ENCODE data around the gene TSPAN3. TPM values are rescaled to one million over a fixed set of nuclear protein-coding genes. Genes with fewer than 3 reads are reported as not detected.

Gene TSPAN3
- polyA plus RNA-seq, 1 donor, result 464 TPM

DNA sequence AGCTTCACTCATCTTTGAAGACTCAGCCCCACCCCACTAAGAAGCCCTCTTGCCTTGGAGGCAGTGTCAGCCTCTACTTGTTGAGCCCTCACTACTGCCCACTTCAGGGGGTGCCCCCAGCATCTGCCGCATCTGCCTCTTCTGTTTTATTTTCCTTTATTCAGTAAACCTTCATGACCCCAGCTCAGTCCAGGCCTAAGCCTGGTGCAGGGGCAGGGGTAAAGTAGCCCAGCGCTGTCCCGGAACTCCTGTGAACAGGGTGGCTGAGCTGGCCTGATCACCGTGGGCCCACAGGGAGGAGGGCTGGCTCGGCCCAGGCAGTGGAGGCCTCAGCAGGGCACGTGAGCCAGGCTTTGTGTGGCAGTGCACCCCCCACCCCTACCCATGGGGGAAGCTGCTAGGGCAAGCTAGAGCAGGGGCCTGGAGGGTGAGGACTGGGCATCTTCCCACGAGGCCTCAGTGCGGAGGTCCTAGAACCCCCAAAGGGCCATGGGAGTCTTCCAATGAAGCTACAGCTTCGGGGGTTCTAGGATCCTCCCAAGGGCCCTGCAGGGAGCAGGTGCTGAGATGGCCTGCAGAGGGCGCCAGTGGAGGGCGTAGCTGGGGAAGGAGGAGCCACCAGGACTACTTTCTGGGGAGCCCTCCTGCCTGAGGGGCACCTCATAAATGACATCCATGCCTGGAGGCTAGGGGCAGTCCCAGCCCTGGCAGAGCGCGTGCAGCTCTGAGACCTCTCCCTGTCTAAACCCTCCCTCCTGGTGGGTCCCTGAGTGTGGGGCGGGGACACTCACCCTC, 36.0 kb downstream of the TSPAN3 start:
- DNase-seq, result no peak

DNA sequence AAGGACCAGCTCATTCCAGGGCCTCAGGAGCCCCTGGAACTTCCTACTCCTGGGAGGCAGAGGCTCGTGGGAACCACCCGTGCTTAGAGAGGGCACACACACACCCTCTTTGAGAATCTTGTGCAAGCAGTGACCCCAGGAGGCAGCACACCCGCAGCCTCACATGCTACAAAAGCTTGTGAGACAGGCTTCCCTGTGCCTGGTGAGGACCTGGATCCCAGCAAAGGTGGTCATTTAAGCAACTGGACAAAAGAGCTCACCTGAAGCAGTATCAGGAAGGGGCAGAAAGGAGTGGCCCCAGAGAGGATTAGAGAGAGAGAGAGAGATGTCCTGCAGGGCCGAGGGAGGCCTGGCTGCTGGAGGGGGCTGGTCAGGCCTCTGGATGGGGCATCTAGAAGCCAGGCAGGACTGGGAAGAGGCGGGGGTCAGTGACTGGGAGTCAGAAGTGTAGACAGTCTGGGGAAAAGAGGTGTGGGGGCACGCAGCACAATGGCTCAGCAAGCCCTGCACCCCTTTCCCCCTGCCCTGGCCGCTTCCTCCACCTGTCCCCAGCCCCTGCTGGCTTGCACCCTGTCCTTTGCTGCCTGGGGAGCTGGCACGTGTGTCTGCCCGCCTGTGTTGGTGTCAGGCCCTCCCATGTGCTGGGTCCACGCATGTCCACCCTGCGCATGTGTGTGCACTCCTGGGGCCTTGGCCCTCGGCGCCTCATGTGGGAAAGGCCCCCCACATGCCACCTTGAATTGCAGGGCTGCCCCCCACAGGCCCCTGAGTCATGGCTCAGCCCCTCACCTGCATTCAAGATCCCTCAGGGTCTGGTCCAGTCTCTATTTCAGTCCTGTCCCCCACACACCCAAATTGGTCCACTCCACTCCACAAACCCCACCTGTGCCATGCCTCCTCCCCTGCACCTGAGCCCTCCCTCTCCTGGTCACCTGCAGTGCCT, 36.9 kb downstream of the TSPAN3 start:
- no peak for DNase-seq

DNA sequence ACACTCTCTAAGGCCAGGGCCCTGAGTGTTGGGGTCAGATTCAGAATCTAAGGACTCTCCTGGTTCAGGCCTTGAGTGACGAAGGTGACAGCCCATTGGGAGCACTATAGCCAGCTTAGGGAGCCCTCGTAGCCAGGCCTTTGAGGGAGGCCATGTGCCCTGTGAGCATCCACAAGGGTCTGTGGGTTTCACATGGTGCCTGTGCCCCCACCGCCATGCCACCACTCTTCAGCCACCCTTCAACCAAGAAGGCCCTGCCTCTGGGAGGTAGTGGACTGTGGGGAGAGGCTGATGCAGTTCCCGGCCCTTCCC, 37.5 kb downstream of the TSPAN3 start:
- DNase-seq, result no peak

DNA sequence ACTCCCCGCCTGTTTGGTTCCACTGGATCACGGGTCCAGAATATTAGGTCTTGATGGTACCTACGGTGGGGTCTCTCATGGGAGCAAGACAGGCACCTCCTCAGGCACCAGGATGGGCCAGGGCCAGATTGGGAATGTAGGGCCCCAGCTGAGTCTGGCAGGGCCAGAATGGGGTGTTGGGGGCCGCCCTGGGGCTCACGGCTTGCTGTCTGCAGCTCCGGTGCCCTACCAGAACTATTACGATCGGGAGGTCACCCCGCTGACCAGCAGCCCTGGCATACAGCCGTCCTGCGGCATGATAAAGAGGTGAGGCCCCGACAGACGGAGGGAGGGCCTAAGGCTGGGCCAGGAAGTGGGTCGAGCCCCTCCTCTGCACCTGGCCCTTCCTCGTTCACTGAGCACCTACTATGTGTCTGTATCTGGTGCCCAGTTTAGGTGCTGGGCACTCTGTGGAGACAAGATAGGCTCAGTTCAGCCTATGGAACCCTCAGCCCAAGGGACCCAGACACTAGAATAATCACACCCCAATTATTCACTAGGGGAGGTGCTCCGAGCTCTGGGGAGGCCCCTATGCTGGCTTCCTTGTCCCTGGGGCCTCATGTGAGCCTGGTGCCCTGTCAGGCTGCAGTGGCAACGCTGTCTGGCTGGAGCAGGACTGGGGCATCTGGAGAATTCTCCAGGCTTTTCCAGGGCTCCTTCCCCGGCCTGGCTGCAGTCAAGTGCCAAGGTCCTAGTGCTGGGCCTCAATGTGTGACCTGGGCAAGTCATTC, 38.1 kb downstream of the TSPAN3 start:
- no peak for DNase-seq

DNA sequence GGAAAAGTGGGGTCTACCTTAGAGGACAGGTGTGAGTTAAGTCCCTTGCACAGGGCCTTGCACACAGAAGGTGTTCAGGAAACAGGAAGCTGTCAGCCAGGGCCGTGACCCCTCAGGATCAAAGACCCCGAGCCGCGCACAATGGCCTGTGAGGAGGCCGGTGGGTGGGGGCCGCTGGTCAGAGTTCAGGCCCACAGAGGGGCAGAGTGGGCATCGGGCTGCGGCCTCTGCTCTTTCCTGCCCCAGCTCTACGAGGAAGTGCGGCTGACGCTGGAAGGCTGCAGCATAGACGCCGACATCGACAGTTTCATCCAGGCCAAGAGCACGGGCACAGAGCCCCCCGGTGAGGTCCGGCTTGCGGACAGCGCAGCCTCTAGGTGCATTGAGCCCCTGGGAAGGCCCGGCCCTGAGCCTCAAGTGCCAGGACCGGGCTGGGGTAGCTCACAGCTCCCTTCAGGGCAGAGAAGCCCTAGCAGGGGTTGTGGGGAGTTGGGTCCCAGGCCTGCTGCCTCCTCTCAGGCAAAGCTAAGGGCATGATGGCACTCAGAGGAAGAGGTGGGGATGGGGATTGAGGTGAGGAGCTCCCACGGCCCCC, 38.8 kb downstream of the TSPAN3 start:
- no peak for DNase-seq

DNA sequence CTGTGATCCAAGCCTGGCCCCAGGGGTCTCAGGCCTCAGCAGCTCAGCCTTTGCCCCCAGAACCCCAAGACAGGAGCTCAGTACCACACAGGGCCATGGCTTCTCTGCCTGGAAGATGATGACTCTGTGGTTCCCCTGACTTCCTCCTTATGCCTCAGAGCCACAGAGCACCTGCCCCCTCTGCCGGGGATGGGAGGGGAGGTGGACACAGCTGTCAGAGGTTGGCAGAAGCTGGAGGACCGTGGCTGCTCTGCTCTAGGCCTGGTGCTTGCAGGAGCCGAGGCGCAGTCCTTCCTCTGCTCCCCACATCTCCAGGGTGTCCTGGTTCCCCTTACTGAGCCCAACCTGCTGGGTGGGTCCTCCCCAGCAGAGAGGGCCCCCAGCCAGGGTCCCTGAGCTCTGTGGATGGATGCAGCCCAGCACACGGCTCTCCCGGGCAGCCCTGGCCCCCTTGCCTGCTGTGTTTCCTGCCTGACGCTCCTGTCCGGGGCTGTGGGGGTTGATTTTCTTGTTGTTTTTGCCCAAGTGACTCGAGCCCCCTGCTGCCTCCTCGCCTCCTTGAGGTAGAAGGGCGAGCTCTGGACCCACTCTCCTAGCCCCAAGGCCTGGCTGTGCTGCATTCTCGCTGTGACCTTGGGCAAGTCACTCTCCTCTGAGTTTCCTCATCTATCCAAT, 39.4 kb downstream of the TSPAN3 start:
- no peak for DNase-seq

DNA sequence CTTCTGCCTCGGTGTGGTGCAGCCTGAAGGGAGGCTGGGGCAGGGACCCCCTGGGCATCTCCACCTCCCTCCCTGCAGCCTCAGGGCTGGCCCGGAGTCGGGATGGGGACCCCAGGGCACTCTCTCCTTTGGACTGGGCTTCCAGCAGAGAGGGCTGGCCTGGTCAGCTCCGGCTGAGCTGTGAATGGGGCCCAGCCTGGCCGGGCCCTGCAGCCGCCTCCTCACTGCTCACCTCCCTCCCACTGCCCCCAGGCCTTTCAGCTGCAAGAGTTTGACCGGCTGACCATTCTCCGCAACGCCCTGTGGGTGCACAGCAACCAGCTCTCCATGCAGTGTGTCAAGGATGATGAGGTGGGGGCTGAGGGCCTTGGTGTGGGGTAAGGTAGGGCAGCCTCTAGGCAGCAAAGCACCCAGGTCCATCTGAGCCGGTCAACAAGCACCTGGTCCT, 40.0 kb downstream of the TSPAN3 start:
- no peak for DNase-seq

DNA sequence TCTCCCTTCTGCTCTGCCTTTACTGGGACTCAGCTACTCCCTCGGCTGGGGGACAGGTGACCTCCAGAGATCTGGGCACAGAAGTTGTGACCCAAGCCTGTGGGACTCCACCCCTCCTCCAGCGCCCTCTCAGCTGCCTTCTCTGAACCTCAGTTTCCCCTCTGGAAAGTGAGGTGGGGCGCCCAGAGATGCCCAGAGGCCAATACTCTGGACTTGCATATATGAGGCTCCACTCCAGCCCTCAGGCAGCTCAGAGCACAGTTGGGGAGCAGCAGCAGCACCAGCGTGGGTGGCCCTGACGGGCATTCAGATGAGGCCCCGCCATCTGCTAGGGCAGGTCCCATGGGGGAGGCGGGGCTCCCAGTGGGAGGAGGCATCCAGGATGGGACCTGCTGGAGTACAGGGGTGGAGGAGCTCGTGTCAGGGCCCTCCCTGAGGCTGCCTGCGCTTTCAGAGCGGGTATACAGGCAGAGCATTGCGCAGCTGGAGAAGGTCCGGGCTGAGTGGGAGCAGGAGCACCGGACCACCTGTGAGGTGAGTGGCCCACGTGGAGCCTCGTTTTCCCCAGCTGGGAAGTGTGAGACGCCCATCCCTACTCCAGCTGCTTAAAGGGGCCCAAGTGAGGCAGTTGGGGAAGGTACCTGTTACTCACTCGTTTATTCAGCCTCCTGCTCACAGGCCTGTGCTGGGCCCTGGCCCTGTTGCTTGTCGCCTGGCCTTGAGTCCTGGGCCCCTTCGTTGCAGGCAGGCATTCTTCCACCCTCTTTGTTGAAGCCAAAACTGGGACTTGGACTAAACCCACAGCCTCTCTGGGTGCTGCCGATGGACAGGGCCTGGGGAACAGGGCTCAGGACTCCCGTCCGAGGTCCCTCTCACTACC, 40.6 kb downstream of the TSPAN3 start:
- no peak for DNase-seq

DNA sequence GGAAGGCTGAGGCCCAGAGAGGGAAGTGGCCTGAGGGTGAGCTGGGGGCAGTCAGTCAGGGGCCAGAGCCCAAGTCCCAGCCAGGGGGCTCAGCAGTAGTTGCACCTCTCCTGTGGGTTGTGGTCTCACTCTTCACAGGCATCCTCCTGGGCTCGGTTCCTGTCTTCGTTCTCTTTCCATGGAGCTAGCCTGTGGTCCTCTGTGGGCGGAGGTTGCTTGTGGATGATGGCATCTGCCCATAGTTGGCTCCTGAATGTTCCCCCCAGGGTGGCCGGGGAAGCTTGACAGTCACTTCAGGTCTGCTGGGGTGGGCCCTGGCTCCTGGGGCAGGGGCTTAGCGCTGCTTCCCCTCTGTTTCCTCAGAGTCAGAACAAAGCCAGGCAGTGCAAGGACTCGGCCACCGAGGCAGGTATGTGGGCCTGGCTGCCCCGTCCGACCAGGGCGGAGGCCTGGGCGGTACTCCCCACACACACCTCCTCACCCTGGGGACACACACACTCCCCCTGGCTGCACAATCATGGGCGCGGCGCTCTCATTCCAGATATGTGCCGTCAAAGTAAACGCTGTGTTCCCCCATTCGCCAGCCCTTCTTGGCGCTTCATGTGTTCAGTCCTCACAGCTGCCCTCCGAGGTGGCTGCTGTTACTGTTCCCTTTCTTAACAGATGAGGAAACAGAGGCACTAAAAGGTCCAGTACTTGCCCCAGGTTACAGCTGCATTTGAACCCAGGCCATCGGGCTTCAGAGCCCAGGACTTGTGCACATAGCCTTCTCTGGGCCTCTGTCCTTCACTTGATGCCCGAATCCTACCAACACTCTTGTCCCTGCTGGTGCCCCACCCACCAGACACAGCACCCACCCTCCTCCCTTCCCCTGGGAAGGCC, 41.5 kb downstream of the TSPAN3 start:
- no peak for DNase-seq

DNA sequence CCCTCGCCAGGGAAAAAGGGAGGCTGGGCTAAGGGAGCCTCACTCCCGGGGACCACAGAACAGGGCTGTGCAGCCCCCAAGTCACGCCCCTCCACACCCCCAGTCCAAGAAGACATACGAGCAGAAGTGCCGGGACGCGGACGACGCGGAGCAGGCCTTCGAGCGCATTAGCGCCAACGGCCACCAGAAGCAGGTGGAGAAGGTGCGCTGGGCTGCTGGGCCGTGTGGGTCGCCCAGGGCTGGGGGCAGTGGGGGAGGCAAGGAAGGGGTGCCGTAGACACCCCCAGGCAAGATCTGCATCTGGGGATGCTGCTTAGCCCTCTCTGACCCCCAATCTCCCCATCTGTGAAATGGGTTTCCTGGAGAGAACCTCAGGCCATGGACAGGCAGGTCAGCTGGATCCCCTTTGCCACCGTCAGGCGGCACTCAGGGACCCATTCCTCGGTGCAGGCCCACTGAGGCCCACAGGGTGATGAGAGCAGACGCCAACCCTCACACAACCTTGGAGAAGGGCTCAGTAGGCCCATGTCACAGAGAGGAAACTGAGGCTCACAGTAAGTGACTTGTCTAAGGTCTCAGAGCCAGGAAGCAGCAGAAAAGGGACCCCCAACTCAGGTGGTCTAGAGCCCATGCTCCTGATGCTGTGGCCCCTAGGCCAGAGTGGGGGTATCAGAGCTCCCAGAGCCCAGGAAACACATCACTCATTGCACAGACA, 42.3 kb downstream of the TSPAN3 start:
- no peak for DNase-seq

DNA sequence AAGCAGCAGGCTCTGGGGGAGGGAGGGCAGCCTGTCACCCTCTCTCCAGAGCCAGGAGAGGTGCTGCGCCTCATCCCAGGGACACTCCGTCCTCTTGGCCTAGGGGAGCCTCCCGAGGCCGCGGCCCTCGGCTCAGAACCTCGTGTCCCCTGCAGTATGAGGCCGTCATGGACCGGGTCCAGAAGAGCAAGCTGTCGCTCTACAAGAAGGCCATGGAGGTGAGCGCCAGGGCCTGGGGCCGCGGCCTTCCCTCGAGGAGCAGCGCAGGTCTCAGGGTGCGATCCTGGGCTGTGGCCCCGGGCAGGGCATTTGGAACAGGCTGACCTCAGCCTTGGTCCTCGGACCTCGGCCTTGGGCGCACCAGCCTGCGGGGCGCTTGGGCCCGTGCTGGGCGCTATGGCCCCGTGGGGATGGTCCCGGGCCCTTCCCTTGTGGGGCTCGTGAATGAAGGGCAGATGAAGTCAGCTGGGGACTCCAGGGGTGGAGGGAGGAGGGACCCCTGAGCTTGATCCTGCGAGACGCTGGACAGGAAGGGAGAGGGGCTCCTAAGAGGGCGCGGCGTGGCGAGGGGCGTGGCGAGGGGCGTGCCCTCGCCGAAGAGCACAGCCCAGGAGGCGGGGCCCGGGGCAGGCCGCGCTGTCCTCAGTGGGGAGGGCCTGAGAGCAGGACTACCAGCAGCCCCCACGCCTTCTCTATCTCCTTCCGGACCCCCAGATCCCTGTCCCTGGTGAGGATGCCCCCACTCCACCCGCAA, 43.0 kb downstream of the TSPAN3 start:
- DNase-seq, result no peak

DNA sequence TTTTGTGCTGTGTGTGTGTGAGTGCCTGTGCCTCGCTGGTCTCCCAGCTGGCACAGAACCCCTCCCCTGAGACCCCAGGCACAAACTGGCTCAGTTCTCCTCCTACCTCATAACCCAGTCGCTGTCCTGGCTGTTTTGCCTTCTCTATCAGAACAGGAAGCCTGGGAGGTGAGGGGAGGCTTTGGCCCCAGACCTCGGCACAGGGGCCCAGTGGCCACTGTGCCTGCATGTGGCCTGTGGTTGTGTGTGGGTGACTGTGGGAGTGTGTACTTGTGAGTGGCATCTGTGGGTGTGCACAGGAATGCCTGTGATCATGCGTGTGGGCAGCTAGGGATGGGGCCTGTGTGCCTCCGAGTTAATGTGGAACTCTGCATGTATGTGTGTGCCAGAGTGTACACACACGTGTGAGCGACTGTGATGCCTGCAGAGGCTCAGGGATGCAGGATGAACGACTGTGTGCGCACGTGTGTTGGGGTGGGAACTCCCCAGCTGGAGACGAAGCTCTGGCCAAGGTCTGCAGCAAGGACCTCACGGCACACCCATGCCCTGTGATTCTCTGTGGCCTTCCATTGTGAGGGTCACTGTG, 43.7 kb downstream of the TSPAN3 start:
- DNase-seq, result no peak

DNA sequence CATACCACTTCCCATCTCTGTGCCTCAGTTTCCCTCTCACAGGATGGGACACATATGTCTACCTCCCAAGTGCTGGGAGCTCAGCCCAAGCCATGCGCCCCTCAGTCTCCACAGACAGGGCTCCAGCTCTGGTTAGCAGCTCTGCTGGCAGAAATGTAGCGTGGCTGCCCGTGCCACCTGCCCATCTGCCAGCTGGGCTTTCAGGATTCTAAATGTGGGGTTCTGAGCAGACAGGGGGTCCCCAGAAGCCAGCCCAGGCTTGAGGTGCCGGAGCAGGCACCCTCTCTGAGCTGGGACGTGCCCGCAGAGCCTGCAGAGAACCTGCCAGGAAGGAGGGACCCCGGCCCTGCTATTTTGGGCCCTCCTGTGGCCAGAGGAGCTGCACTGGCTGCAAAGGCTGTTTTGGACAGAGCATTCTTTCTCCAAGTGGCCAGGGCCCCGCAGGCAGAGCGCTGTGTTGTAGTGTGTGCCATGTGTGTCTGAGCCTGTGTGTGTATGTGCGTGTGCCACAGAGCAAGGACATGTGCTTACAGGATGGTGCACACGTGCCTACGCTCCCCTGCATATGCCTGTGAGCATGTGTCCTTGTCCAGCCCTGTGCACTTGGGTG, 44.3 kb downstream of the TSPAN3 start:
- no peak for DNase-seq

DNA sequence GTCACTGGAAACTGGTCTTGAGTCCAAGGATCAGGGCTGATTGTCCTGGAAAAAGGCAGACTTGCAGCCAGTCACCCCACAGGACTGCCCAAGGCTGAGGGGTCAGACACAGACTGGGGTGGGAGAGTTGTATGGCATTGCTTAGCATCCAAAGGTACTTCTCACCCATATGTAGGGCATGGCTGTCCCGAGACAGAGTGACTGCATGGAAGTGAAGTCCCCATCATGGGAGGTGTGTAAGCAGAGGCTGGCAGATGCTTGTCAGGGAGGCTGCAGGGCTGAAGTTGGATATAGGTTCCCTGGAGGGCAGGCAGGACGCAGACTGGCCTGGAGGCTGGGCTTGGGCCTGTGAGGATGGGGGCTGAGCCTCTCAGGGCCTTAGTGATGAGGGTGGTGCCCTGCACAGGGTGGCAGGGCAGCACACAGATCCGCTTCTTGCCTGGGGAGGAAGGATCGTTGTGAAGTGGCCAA, 44.9 kb downstream of the TSPAN3 start:
- DNase-seq, result no peak

DNA sequence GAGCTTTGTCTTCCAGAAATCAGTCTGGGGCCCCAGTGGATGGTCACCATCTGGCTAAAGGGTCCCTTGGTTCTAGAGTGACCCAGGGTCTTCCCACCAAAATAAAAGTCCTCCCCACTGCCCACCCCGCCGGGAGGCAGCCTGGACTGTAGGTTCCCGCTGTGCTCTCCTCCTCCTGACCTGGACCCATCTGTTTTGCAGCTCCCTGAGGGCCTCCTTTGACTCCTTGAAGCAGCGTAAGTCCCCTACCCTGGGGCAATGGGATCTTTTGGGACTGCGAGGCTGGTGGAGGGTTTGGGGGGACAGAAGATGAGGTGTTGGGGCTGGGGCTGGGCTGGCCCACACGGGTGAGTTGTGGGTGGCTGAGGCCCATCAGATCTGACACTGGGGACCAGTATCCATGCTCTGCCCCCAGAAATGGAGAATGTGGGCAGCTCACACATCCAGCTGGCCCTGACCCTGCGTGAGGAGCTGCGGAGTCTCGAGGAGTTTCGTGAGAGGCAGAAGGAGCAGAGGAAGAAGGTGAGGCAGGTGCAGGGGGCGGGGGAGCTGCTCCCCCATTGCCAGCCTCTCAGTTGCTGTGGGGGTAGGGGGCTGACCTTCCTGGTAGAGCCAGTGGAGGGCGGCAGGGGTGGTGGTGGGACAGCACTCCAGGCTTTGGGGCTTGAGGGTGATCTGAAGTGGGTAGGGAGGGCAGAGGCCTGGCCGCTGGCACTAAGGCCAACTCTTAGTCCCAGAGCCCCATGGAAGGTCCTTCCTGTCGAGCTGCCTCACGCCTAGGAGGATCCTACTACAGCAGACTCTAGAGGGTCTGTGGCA, 45.6 kb downstream of the TSPAN3 start:
- DNase-seq, result no peak

Data from left kidney (tissue), 2 donors.